HG02970 (cell line): ENCODE data around the gene OLR1.
"Not testable (repeated sequence)": the region's sequence is repeated elsewhere in the genome, so short reads cannot be mapped to it uniquely, and the experiment has no call there.

Experiments
- ATAC-seq: cut with Tn5 transposase; IDR thresholded peaks from one replicate; pipeline ENCODE4 v1.9.1; 2021; ENCODE audit warnings: mild to moderate bottlenecking, moderate library complexity, moderate number of reproducible peaks; ENCODE audit not compliant: unreplicated experiment, low FRiP score

OLR1 gene

DNA sequence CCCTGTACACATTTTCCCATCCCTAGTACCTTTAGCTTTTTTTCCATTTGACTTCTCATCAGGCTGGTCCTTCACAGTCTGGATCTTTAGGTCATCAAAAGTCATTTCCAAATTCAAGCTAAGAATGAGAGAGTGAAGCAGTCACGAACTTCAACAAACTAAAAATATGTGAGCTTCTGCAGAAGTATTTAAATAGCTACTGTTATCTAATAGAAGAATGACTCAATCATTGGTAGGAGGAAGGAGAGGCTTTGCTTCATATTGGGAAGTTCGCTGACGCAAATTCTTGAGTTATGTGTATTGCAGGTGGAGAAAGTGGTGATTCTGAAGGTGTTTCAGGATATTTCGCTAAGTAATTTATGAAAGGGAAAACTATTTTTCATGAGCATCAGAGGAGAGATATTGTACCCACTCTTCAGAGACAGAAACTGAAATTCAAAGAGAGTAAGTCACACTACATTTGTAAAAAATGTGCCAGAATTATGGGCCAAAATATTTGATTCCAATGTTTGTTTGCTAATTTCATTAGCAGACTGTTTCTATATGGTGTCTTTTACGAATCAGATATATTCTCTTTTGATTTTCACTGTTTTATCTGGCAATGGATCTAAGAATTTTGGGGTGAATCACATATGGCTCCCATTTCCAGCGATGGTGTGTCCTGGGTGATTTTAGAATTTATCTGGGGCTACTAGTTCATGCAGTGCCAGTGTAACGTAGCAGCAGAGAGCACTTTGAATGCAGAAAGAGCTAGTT lies at the start of gene OLR1:
OLR1 (minus strand) TSS at position 160 of the 756 bp plus-strand sequence; CDS start at position 105, 55 bp downstream.
- ATAC-seq: no peak

DNA sequence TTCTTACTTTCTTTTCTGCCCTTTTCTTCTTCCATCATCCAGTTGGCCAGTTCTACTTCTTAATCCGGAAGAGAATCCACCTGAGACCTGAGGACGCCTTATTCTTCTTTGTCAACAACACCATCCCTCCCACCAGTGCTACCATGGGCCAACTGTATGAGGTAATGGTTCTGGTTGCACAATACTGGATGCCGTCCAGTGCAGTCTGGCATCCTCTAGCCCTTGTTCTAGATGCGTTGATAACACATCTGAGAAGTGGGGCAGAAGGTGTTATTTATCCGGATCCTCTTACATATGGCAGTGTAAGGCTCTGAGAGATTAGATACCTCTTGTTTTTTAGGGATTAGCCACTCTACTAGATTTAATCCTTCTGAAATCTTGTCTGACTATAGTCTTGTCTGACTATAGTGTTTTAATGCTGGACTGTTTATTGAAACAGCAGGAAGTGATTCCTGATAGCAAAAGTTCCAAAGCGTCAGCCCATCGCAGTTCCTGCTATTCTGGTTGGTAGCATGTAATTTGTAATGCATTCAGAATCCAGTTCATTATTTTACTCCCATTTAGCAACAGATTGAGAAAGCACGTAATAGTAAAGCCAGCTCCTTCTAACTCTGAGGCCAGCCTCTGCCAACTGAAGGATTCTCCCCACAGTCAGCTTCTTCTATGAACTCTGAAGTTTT lies 48.6 kb upstream of the OLR1 start:
- no peak for ATAC-seq

DNA sequence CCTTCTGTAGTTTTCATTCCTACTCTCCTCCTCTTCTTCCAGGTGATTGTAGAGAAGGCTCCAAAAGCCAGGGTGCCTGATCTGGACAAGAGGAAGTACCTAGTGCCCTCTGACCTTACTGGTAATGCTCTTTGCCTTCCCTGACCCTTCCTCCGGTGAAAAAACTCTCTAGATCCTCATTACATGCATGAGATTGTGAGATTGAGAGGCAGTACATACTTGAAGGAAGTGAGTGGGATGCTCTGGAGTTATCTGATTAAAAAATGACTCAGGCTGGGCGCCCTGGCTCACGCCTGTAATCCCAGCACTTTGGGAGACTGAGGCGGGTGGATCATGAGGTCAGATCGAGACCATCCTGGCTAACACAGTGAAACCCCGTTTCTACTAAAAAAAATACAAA lies 46.1 kb upstream of the OLR1 start:
- no peak for ATAC-seq

DNA sequence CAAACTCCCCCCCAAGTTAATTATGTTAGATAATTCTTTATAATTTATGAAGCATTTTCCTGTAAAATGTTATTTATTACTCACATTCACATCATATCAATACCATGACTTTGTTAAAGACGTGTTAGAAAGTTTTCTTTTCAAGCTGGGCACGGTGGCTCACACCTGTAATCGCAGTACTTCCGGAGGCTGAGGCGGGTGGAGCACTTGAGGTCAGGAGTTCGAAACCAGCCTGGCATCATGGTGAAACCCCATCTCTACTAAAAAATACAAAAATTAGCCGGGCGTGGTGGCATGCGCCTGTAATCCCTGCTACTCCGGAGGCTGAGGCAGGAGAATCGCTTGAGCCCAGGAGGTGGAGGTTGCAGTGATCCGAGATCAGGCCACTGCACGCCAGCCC lies 44.0 kb upstream of the OLR1 start:
- ATAC-seq: not testable (repeated sequence)

DNA sequence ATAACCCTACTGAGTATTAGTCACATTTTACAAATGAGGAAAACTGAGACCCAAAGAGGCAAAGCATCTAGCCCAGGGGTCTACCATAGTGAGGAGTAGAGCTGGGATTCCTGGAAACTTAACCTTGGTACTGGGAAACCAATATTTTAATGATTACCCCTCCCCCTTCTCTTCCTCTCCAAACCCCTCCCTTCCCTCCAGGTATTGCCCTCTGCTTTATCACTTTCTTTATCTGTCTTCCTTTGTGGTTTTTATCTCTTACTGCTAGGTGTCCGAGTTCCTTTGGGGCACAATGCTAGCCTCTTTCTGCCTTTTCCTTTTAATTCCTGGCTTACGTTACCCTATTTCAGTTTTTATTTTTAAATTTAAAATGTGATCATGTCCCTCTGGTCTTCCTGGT lies 43.5 kb upstream of the OLR1 start:
- ATAC-seq: no peak

DNA sequence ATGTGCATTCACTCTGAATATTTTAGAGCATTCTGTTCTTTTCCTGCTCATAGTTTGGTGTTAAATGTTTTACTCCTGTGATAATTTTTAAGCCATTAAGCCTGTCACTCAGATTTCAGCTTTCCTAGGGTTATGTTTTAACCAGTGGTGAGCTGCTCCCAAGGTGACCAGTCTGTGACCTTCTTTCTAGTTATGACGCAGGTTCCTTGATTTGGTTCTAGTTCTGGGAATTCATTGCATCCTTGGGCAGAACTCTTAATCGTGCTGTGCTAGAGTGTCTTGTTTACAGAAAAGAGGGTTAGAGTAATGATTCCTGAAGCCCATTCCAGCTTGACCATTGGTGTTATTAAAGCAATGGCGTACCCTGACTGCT lies 42.9 kb upstream of the OLR1 start:
- ATAC-seq: no peak

DNA sequence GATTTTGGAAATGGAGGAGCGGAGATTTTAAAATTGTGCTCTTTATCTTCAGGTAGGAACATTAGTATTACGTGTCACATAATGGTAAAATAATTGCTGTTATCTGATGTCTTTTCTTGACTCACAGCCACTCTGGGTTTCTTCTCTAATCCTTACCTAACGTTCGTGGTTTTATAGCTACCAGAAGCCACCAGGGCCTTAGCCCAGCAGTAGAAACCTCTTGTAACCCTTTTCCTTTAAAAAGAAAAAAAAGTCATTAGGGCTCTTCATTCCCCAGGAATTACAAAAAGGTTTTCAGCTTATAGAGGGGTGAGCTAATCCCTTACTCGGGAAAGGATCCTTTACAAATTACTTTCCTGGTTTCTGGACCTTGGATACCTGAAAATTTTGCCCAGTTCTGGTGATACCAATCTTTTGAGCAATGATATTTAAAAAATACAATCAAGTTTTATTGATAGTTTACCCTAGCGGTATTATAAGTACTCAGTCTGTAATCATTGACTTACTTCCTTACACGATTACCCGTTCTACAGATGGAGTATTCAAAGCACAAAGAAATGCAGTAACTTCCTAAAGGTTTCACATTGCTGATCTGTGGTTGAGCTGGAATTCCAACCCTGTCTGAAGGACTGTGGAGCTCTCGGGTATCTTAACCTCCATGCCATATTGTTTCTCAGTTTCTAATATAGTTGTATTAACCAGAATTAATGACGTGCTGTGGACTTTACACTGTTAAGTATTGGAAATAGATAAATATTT lies 42.4 kb upstream of the OLR1 start:
- ATAC-seq: no peak

DNA sequence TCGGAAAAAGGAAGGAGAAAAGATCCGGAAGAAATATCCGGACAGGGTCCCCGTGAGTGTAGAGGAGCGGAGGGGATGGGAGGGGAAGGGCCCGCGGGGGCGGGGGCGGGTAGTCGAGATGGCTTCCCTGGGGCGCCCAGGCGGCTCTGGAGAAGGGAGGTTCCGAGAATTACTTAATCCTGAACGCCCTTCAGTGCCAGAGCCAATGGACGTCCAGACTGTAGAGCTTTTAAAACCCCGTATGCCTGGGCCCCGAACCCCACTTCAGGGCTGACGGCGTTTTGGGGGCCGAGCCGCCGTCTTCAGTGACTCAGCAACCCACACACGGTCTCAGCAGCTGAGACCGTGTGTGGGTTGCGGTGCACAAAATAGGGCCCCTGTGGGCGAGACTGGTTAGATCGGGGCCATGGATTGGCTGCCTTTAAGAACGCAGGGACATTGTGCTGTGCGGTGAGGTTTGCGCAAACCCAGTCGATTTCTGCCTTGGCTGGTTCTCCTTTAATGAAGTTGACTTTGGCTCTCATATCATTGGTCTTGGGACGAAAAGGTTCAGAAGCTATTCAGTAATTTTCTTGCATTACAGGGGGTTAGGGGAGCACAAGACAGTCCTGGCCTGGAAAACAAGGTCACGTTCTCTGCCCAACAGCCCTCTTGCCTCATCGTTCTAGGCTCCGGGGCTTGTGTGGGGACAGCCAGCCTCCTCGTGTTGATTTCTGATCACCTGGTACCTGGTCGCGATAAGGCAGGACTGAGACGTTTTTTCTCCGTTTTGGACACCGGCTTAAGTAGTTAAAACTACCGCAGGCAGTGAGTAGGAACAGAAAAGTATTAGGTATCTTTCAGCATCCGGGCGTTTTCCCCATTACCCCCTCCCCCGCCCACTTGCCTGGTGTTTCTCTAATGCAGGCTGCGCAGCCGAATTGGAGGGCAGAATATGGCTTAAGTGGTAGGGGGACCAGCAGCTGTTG lies 41.5 kb upstream of the OLR1 start:
- no peak for ATAC-seq

DNA sequence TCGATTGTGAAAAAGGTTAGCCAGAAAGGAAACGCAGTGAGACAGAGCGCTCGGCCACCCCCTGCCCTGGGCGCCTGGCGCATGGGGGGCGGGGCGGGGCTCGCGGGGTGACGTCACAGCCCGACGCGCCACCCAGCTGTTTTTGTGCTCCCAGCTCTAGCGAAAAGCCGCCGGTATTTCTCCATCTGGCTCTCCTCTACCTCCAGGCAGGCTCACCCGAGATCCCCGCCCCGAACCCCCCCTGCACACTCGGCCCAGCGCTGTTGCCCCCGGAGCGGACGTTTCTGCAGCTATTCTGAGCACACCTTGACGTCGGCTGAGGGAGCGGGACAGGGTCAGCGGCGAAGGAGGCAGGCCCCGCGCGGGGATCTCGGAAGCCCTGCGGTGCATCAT lies 40.8 kb upstream of the OLR1 start, which contains the start of gene GABARAPL1:
GABARAPL1 (plus strand) TSS at position 139 of the 393 bp plus-strand sequence; CDS start at position 392, 253 bp downstream.
- no peak for ATAC-seq

DNA sequence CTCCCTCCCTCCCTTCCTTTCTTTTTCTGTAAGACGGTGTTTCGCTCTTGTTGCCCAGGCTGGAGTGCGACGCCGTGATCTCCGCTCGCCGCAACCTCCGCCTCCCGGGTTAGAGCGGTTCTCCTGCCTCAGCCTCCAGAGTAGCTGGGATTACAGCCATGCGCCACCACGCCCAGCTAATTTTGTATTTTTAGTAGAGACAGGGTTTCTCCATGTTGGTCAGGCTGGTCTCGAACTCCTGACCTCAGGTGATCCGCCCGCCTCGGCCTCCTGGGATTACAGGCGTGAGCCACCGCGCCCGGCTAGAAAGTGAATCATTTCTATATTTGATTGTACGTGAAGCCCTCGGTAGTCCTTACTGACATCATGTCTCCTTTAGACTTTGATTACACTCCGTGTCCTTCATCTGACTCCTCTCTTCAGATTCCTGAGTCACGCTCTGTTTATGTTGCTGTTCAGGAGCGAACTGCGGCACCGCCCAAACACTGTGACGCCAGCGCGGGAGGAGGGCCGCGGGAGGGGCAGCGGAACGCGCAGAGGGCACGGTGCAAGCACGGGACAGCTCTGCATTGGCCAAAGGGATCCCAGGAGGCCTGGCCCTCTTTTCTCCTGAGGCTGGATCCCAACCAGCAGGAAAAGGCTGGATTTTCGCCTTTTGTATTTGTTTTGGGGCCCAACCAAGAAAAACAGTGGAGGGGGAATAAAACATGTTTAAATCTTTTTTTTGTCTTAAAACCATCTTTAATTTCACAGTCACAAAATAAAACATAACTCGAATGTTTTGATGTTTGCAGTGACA lies 40.2 kb upstream of the OLR1 start:
- no peak for ATAC-seq

DNA sequence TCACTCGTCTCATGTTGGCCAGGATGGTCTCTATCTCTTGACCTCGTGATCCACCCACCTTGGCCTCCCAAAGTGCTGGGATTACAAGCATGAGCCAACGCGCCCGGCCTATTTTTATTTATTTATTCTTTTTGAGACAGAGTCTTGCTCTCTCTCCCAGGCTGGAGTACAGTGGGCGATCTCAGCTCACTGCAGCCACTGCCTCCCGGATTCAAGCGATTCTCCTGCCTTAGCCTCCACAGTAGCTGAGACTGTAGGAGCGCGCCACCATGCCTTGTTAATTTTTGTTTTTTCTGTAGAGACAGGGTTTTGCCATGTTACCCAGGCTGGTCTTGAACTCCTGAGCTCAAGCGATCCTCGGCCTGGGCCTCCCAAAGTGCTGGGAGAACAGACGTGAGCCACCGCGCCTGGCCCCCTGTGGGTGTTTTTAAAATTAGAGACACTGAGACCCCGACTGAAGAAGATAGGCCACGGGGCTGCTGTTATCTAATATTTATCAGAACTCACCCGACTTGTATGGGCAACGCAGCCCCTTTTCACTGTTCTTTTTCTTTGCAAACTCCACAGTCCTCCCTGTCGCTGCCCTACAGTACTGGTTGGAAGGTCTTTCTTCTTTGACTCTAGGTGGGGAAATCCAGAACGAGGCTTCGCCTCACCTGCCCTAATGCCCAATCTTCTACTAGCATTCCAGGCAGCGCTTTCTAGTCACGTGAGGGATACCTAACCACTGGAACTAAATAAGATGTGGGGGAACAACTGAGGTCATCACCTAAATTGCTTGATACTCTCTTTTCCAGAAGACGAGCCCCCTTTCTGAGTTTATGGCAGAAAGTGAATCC lies 39.4 kb upstream of the OLR1 start:
- ATAC-seq: no peak

DNA sequence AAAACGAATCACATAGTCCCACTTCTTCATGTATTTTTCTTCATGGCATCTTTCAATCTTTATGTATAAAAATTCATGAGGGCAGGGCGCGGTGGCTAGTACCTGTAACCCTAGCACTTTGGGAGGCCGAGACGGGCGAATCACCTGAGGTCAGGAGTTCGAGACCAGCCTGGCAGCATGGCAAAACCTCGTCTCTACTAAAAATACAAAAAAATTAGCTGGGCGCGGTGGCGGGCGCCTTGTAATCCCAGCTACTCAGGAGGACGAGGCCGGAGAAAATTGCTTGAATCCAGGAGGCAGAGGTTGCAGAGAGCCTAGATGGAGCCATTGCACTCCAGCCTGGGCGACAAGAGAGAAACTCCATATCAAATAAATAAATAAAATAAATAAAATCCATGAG lies 38.3 kb upstream of the OLR1 start:
- no peak for ATAC-seq

DNA sequence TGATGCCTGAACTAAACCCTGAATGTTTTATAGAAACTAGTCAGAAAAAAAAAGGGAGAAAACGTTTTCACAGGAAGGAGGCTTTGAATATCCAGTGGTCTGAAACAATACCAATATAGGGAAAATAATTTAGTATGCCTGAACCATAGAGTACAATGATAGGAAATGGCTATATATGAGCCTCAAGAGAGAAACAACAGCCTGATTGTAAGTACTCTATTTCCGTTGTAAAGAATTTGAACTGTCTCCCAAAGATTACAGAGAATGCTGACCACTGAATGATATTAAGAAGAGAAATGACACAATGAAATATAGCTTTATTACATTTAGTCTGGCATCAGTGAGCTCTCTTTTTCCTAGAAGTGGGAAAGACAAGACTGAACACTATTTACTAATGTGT lies 35.2 kb upstream of the OLR1 start:
- ATAC-seq: no peak

DNA sequence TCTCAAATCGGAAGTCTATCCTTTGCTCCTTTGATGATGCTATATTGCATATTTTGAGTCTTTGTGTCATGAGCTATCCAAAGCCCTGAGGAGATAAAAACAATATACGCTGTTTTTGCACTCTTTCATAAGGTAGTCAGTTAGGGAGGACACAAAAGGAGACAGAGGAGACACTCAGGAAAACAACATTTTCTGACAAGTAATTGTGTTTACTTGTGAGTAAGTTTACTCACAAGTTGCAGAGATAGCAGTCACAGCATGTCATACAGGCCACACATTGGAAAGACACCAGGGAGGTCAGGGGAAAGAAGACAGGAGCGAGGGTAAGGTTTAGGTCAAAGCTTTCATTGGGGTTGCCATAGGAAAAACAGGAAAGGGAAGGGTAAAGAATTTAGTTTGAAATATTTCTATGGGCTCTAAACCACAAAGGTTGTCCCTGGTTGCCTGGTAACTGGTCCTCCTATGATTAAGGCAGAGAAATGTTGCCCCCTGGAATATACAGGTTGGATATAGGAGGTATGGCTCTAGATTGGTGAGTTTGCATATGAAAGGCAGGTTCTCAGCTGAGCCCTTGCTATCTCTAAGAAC lies 33.4 kb upstream of the OLR1 start:
- no peak for ATAC-seq

DNA sequence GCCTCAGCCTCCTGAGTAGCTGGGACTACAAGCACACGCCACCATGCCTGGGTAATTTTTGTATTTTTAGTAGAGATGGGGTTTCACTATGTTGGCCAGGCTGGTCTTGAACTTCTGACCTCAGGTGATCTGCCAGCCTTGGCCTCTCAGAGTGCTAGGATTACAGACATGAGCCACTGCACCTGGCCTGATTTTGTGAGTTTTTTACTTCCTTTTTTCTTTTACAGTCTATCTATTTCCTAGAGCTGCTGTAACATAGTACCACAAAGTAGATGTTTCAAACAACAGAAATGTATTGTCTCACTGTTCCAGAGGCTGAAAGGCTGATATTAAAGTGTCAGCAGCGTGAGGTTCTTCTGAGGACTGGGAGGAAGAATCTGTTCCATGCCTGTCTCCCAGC lies 32.6 kb upstream of the OLR1 start:
- ATAC-seq: not testable (repeated sequence)

DNA sequence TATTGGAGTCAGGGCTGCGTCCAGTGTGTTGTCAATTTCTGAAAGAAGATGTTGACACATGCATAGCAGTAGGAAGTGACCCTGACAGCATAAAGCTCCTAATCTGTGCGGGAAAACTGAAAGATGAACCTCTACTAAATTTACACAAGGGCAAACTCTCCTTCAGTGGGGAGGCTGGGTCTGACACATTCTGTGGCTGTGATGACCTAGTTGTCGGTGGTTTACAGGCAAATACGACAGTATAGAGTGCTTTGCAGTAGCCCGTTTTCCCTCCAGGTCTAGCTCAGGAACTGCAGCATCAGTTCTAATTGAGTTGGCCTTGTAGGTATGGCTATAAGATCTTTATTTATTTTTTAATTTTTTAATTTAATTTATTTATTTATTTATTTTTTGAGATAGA lies 25.9 kb upstream of the OLR1 start:
- ATAC-seq: no peak

DNA sequence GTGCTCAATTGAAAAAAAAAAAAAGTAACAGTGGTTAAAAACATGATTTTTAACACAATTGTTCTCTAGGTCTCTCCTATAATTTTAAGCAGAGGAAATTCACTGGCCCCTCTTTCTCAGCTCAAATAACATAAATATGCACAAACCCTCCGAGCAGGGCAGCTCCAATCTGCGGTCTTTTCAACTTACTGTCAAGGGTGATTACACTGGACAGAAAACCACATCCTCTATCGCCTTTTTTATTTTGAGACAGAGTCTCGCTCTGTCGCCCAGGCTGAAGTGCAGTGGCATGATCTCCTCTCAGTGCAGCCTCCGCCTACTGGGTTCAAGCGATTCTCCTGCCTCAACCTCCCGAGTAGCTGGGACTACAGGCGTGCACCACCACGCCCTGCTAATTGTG lies 24.3 kb upstream of the OLR1 start:
- no peak for ATAC-seq

DNA sequence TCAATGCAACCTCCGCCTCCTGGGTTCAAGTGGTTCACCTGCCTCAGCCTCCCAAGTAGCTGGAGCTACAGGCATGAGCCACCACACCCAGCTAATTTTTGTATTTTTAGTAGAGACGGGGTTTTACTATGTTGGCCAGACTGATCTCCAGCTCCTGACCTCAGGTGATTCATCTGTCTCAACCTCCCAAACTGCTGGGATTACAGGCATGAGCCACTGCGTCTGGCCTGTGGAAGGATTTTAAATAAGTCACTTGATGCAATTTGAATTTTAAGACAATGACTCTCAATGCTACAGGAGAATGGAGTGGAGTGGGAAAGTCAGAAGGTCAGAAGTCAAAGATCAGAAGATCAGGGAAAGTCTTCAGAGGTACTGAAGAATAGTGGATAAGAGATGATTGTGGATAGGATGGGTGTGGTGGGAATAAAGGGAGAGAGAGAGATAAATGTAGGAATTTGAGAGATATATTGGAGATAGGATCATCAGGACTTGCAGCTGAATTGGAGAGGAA lies 22.3 kb upstream of the OLR1 start:
- ATAC-seq: no peak
